Activated T-cell treated with anti-CD3 and anti-CD28 coated beads, Interleukin-2, amount 50 U/mL, for 72 hours (primary cell): Measurements from ENCODE around the gene BTBD9. TPM values are rescaled to one million over a fixed set of nuclear protein-coding genes. Genes with fewer than 3 reads are reported as not detected.

Experiments used
- ATAC-seq, 2 donors: fragments of 150-1000 bp; cut with Tn5 transposase; replicated peaks in 1 of 2; 2 replicates each; pipeline ENCODE4 v1.10.0; 2021; ENCODE audit warnings: moderate library complexity in 2 of 2, mild to moderate bottlenecking in 1 of 2
- DNase-seq, 2 donors: peaks; one replicate each; pipeline ENCODE4 v3.0.0; 2021 to 2022; ENCODE audit warnings: mixed read lengths in 1 of 2
- H3K27ac Mint-ChIP-seq: one replicate; pipeline ENCODE4 v1.8.0; 2022; ENCODE audit warnings: mild to moderate bottlenecking, moderate library complexity, mixed read lengths
- H3K27me3 Mint-ChIP-seq: one replicate; pipeline ENCODE4 v1.8.0; 2022; ENCODE audit warnings: low read depth, mixed read lengths
- H3K36me3 Mint-ChIP-seq, 2 donors: one replicate each; pipeline ENCODE4 v1.8.0; 2022; ENCODE audit warnings: mixed read lengths in 2 of 2, mild to moderate bottlenecking in 1 of 2; ENCODE audit not compliant: insufficient read depth in 2 of 2
- H3K4me1 Mint-ChIP-seq: one replicate; pipeline ENCODE4 v1.8.0; 2022; ENCODE audit warnings: low read depth, mixed read lengths
- H3K4me3 Mint-ChIP-seq, 2 donors: one replicate each; pipeline ENCODE4 v1.8.0; 2022; ENCODE audit warnings: mild to moderate bottlenecking in 2 of 2, mixed read lengths in 2 of 2, moderate library complexity in 2 of 2
- H3K9me3 Mint-ChIP-seq, 2 donors: one replicate each; pipeline ENCODE4 v1.8.0; 2022; ENCODE audit warnings: mixed read lengths in 2 of 2
- total RNA-seq, 2 donors: library from RNA; stranded (reverse); gene quantifications; one replicate each; pipeline ENCODE4 v1.2.3, GENCODE V29; 2022

BTBD9 gene
- total RNA-seq, 2 donors from 2014 or later = 19.8 to 24.9 TPM

- no peak for ATAC-seq
- Mint-ChIP-seq H3K4me3 (no peak overlapping the region), H3K9me3 (no peaks in the 10 kb centered on the region), H3K27ac (no peak overlapping the region), H3K4me1 (no peaks in the 10 kb centered on the region), H3K27me3 (no peaks in the 10 kb centered on the region), H3K36me3 (no peaks in the 10 kb centered on the region)
- no peak for DNase-seq
These were observed 464.8 kb downstream of the BTBD9 start for GRCh38 chr6:38174806-38175495.

DNA sequence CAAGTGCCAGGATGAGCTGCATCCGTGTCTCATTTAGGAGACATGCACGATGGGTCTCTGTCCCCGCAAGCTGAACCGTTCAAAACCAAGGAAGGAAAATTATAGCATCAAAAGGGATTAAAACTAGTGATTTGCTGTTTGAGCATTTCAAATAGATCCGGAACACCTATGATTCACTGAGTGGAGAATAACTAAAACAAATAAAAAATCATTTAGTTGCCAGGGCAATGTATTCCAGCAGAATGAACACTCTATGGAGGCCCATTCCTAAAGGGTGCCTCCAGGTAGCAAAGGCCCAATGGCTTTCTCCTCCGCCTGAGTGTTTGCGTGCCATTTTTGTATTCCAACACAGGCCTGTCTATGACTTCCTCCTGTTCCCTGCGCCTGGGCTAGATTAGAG lies 465.4 kb downstream of the BTBD9 start:
- H3K4me1 Mint-ChIP-seq = no peaks in the 10 kb centered on the region
- H3K9me3 Mint-ChIP-seq = no peaks in the 10 kb centered on the region
- H3K36me3 Mint-ChIP-seq = no peaks in the 10 kb centered on the region
- H3K4me3 Mint-ChIP-seq = no peak overlapping the region
- H3K27ac Mint-ChIP-seq = no peak overlapping the region
- no peaks in the 10 kb centered on the region for H3K27me3 Mint-ChIP-seq
- ATAC-seq (no peak), DNase-seq (no peak)

DNA sequence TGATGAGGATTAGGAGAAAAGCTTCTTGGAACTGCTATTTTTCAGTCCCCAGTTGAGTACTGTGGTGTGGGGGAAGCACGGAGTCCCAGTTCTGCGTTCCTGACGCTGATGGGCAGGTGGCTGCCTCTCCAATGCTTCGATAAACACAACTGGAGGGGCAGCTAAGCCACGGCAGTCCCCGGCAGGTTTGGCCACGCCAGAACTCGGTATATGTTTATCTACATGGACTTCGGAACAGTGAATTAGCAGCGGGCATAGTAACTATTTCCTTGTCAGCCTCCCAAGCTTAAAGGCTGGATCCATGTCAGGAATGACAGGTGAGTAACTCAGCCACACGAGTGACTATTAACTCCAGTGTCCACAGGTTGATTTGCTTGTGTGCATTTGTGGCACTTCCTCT lies 465.8 kb downstream of the BTBD9 start:
- Mint-ChIP-seq H3K4me3 (no peak overlapping the region), H3K27me3 (no peaks in the 10 kb centered on the region), H3K36me3 (no peaks in the 10 kb centered on the region), H3K4me1 (no peaks in the 10 kb centered on the region), H3K9me3 (no peaks in the 10 kb centered on the region), H3K27ac (no peak overlapping the region)
- ATAC-seq = no peak
- no peak for DNase-seq

DNA sequence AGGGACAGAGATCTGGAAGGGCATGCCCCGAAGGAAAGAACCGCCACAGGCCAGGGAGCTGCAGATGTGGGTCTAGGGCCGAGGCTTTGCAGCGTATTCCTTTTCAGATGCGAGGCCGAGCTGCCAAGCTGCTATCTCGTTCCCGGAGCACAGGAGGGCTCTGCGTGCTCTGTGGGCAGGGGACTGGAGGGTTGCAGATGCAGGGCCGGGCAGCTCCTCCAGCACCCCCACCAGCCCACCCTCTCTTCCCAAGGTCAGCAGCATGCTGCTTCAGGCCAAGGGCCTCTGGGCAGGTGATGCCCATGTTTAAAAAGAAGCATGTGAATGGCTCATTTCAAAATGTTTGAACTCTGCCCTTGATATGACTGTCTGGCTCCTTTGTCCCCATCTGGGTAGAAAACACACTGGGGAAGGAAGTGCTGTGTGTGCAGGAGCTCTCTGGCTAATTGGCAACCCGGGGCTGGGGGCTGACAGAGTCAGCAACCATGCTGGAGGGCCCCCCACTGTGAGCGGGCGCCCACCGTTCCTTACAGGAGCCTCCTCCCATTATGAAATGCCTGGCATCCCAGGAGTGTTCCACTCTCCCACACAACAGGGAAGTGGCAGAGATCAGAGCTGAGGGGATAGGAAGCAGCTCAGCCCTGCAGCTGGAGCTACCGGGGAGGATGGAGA lies 466.9 kb downstream of the BTBD9 start:
- H3K36me3 Mint-ChIP-seq = no peaks in the 10 kb centered on the region
- ATAC-seq = no peak

GRCh38 chr6:38171997-38172738 lies 467.6 kb downstream of the BTBD9 start:
- no peaks in the 10 kb centered on the region for H3K36me3 Mint-ChIP-seq
- no peak overlapping the region for H3K4me3 Mint-ChIP-seq
- DNase-seq (no peak), ATAC-seq (no peak)
- H3K27ac Mint-ChIP-seq = no peak overlapping the region
- no peaks in the 10 kb centered on the region for H3K4me1 Mint-ChIP-seq
- H3K27me3 Mint-ChIP-seq = no peaks in the 10 kb centered on the region
- no peaks in the 10 kb centered on the region for H3K9me3 Mint-ChIP-seq

More for the DNA sequence above, 466.9 kb downstream of the BTBD9 start:
- no peak overlapping the region for H3K4me3 Mint-ChIP-seq
- no peak for DNase-seq
- no peaks in the 10 kb centered on the region for H3K9me3 Mint-ChIP-seq
- H3K4me1 Mint-ChIP-seq = no peaks in the 10 kb centered on the region
- H3K27ac Mint-ChIP-seq = no peak overlapping the region
- H3K27me3 Mint-ChIP-seq = no peaks in the 10 kb centered on the region

- no peak for ATAC-seq
- Mint-ChIP-seq H3K36me3 (no peaks in the 10 kb centered on the region), H3K27me3 (no peaks in the 10 kb centered on the region), H3K4me1 (no peaks in the 10 kb centered on the region), H3K4me3 (no peak overlapping the region), H3K9me3 (no peaks in the 10 kb centered on the region), H3K27ac (no peak overlapping the region)
- DNase-seq = no peak
These were observed 468.9 kb downstream of the BTBD9 start for GRCh38 chr6:38170666-38171355.

GRCh38 chr6:38169977-38170526 lies 469.7 kb downstream of the BTBD9 start:
- no peaks in the 10 kb centered on the region for H3K4me1 Mint-ChIP-seq
- no peak overlapping the region for H3K4me3 Mint-ChIP-seq
- DNase-seq (no peak), ATAC-seq (no peak)
- no peak overlapping the region for H3K27ac Mint-ChIP-seq
- H3K36me3 Mint-ChIP-seq = no peaks in the 10 kb centered on the region
- no peaks in the 10 kb centered on the region for H3K9me3 Mint-ChIP-seq
- no peaks in the 10 kb centered on the region for H3K27me3 Mint-ChIP-seq

DNA sequence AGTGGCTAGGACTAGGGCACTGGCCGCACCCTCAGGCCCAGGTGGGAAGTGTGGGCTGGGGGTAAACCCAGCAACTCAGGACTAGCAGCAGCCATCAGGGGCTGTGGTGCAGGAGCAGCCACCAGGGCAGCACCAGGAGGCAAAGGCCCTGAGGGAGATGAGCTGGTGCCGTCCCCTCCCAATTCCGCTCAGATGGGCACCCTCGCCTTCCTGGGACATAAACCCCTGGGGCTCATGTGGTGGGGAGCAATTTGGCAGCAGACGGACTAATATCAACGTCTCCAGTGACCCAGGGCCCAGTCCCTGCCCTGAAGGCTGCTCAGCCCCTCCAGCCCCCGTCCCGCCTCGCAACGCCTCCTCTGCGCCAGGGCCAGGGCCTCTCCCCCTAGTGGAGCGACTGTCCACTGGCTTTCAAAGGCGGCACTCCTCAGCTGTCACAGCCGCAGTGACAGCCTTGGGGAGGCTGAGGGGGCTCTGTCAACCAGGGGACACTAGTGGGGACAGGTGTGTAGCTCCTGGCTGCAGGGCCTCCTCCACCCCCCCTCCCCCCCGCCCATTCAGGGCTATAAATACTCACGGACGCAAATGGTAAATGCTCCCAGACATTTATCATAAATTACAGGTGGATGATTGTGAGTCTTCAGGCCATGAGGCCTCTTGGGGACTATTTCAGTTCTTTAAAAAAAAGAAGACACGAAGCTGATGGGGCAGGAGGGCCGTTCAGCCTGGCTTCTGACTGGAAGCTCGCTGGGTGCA lies 470.3 kb downstream of the BTBD9 start:
- Mint-ChIP-seq H3K4me1 (no peaks in the 10 kb centered on the region), H3K4me3 (no peak overlapping the region), H3K27me3 (no peaks in the 10 kb centered on the region), H3K36me3 (no peaks in the 10 kb centered on the region), H3K27ac (no peak overlapping the region), H3K9me3 (no peaks in the 10 kb centered on the region)
- no peak for DNase-seq
- no peak for ATAC-seq

DNA sequence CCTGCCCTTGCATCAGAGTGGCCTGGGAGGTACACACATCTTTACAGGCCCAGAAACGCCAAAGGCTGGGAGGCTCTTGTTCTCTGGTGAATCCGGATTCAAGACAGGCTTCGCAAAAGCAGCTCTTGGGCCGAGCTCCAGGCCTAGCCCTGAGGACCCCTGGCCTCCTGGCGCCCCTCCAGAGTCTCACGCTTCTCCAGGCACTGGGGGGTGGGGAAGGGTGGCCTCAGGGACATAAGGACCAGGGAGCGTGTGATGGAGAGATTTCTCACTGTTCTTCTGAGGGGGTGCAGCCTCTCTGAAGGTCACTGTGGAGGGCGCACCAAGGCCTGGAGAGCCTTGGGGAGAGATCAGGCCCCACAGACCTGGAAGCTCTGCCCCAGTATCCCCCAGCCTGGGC lies 471.0 kb downstream of the BTBD9 start:
- no peaks in the 10 kb centered on the region for H3K9me3 Mint-ChIP-seq
- H3K4me1 Mint-ChIP-seq = no peaks in the 10 kb centered on the region
- DNase-seq (no peak), ATAC-seq (no peak)
- H3K4me3 Mint-ChIP-seq = no peak overlapping the region
- H3K27me3 Mint-ChIP-seq = no peaks in the 10 kb centered on the region
- no peak overlapping the region for H3K27ac Mint-ChIP-seq
- H3K36me3 Mint-ChIP-seq = no peaks in the 10 kb centered on the region

DNA sequence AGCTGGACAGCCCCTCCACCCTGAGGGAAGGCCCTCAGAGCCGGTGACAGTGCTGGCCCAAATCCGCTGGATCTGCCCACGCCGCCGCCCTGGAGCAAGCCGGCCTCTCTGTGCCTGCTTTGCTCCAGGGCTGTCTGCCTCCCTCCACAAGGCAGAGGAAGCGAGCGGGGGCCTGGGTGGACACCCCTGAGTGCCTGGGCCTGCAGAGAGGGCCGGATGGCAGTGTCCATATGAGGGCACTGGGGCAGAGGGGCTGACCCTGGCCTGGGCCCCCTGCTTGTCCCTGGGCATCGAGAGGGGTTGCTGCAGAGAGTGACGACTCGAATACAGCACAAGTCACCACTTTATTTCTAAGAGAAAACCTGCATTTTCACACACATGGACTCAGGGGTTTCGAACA lies 471.6 kb downstream of the BTBD9 start:
- Mint-ChIP-seq H3K4me1 (no peaks in the 10 kb centered on the region), H3K9me3 (no peaks in the 10 kb centered on the region), H3K27me3 (no peaks in the 10 kb centered on the region), H3K4me3 (no peak overlapping the region), H3K36me3 (no peaks in the 10 kb centered on the region), H3K27ac (no peak overlapping the region)
- no peak for ATAC-seq
- no peak for DNase-seq

DNA sequence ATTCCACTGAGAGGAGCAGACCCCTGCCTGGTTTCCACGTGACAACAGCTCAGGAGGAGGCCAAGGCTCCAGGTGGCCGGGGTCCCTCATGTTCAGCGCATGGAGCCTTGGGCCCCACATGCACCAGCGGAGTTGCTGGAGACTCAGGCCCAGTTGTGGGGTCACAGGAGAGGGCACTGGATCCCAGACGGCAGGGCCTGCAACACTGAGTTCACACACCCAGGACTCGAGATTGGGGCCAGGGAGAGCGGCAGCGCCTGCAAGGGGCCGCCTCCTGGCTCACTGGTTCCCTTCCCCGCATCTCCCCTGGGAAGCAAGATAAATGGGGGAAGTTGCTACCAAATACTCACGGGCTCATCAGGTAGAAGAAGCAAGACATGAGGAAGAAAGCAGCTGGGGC lies 472.1 kb downstream of the BTBD9 start:
- Mint-ChIP-seq H3K27ac (peak overlapping the region; percentile 69), H3K4me3 (no peak overlapping the region), H3K36me3 (no peaks in the 10 kb centered on the region), H3K9me3 (no peaks in the 10 kb centered on the region), H3K27me3 (no peaks in the 10 kb centered on the region), H3K4me1 (no peaks in the 10 kb centered on the region)
- DNase-seq = no peak
- no peak for ATAC-seq

GRCh38 chr6:38166411-38167240 lies 473.1 kb downstream of the BTBD9 start:
- no peaks in the 10 kb centered on the region for H3K4me1 Mint-ChIP-seq
- H3K4me3 Mint-ChIP-seq = no peak overlapping the region
- no peaks in the 10 kb centered on the region for H3K36me3 Mint-ChIP-seq
- no peaks in the 10 kb centered on the region for H3K27me3 Mint-ChIP-seq
- DNase-seq (no peak), ATAC-seq (no peak)
- H3K27ac Mint-ChIP-seq = no peak overlapping the region
- H3K9me3 Mint-ChIP-seq = no peaks in the 10 kb centered on the region
